HFF-Myc (cell line): ENCODE measurements around the gene NXPE3.

Experiments
- DNase-seq: peaks from one replicate; pipeline ENCODE4 v3.0.0-alpha.2; 2011; ENCODE audit warnings: low read depth; ENCODE audit errors: extremely low read depth
- H3K4me3 ChIP-seq: replicated peaks from 2 replicates; pipeline ENCODE4 v1.5.1; 2011; ENCODE audit warnings: low read depth, mild to moderate bottlenecking, control low read depth, low read length
- CTCF ChIP-seq: IDR thresholded peaks from 2 replicates; pipeline ENCODE4 v1.5.1; 2012; ENCODE audit warnings: mild to moderate bottlenecking, low read depth, low read length, control low read depth; ENCODE audit errors: missing control alignments

The NXPE3 gene

GRCh38 chr3:101840066-101840465 lies 61.1 kb downstream of the NXPE3 start:
- no peak for TF ChIP-seq CTCF
- no peak overlapping the region for H3K4me3 ChIP-seq
- no peak for DNase-seq

DNA sequence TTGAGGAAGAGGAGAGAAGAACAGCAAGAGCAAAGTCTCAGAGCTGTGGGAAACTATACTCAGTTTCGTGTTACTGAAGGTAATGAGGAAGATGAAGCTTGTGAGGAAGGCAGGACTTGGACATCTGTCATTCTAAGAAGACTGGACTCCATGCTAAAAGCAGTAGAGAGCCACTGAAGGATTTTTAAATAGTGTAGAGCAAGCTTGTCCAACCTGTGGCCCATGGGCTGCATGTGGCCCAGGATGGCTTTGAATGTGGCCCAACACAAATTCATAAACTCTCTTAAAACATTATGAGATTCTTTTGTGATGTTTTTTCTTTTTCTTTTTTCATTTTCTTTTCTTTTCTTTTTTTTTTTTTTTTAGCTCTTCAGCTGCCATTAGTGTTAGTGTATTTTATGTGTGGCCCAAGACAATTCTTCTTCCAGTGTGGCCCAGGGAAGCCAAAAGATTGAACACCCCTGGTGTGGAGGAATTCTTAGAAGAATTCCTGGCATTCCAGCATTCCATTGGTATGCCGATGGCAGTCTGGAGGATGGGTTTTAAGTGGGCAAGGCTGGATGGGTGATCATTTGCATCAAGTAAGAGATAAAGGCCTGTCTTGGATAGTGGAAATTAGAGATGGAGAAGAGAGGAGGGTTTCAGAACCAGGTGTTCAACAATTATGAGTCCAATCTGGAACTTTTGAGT lies 63.4 kb downstream of the NXPE3 start:
- DNase-seq, result no peak
- TF ChIP-seq CTCF, result no peak
- H3K4me3 ChIP-seq, result no peak overlapping the region

GRCh38 chr3:101842935-101843330 lies 63.9 kb downstream of the NXPE3 start:
- DNase-seq, result no peak
- no peak for TF ChIP-seq CTCF
- no peak overlapping the region for H3K4me3 ChIP-seq

DNA sequence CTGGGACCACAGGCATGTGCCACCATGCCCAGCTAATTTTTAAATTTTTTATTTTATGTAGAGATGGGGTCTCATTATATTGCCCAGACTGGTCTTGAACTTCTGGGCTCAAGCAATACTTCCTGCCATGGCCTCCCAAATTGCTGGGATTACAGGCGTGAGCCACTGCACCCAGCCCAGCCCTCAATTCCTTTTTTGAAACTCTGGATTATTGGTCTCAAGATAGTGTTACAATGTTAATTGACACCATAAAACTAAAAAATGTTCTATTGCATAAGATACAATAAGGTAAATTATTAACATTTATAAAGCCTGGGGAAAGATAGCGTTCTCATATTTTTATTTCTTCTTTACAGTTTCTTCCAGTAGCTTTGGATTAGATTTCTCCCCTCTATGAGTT lies 66.4 kb downstream of the NXPE3 start:
- DNase-seq, result no peak
- TF ChIP-seq CTCF, result no peak
- H3K4me3 ChIP-seq, result no peak overlapping the region

- H3K4me3 ChIP-seq, result no peak overlapping the region
- DNase-seq, result no peak
- TF ChIP-seq CTCF, result no peak
Measured at GRCh38 chr3:101846709-101847108, 67.7 kb downstream of the NXPE3 start.

DNA sequence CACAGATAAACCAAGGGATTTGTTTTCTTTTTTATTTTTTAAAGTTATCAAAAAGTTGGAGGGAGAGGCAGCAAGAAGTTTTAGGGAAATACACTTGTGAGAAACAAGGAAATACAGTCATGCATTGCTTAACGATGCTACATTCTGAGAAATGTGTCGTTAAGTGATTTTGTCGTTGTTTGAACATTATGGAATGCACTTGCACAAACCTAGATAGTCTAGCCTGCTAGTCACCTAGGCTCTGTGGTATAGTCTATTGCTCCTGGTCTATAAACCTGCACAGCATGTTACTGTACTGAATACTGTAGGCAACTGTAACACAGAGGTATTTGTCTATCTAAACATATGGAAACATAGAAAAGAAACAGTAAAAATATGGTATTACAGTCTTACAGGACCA lies 68.3 kb downstream of the NXPE3 start:
- no peak overlapping the region for H3K4me3 ChIP-seq
- TF ChIP-seq CTCF, result no peak
- DNase-seq, result no peak

DNA sequence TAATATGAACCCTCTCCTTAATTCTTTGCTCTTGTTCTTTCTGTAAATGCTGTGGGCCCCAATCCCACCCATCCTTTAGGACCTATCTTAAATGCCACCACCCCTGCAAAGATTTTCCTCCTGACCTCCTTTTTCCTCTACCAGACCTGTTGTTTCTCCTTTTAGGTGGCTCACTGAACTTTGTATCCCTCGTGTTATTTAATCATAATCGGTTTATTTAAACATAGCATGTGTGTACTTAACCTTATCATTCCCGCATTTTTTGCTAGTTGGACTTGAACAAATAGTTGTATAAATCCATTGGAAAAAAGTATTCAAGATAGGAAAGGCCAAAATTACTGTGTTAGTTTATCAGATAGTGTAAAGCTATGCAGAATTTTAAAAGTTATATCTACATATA lies 69.3 kb downstream of the NXPE3 start:
- TF ChIP-seq CTCF, result no peak
- DNase-seq, result no peak
- no peak overlapping the region for H3K4me3 ChIP-seq
